HEK293 (cell line): ENCODE data around the gene STRN.

Experiments used
- CTCF ChIA-PET: fragments of 350-600 bp; formaldehyde crosslinking; extraction: SDS; loops from one replicate; lab custom pipeline; 2021; ENCODE audit warnings: antibody characterized with exemption; lab: Yijun Ruan, JAX
- POLR2A ChIA-PET: fragments of 300-600 bp; formaldehyde crosslinking; extraction: SDS; loops from one replicate; lab custom pipeline; 2020; ENCODE audit warnings: antibody characterized with exemption, inconsistent platforms; lab: Yijun Ruan, JAX
- H3K27ac ChIP-seq: fragments of 200-500 bp; sonication (Bioruptor generic); 2 replicates; pipeline ENCODE4 v1.5.1; 2014; ENCODE audit warnings: low read depth, low read length, control low read depth, inconsistent platforms; ENCODE audit errors: extremely low read depth
- H3K36me3 ChIP-seq, 2 experiments: fragments of 200-500 bp in 1 of 2; sonication (Bioruptor generic) in 1 of 2; 1 replicate in 1 of 2; 2 replicates in 1 of 2; pipeline ENCODE4 v1.5.1; 2014 to 2017; ENCODE audit warnings: inconsistent platforms in 2 of 2, low read length in 2 of 2; ENCODE audit not compliant: control insufficient read depth in 2 of 2, insufficient read depth in 1 of 2
- H3K4me1 ChIP-seq: fragments of 200-500 bp; sonication (Bioruptor generic); 2 replicates; pipeline ENCODE4 v1.5.1; 2014; ENCODE audit warnings: mild to moderate bottlenecking, low read length, inconsistent platforms; ENCODE audit not compliant: control insufficient read depth, insufficient read depth
- H3K4me3 ChIP-seq: 2 replicates; pipeline ENCODE4 v1.5.1; 2011; ENCODE audit warnings: low read depth, mild to moderate bottlenecking, control low read depth, low read length, moderate library complexity
- H3K9me3 ChIP-seq: fragments of 200-500 bp; sonication (Bioruptor generic); 2 replicates; pipeline ENCODE4 v1.5.1; 2014; ENCODE audit warnings: low read depth, low read length, inconsistent platforms; ENCODE audit not compliant: control insufficient read depth, insufficient read depth
- AEBP2 ChIP-seq: fragments of 450-650 bp; formaldehyde crosslinking; IDR thresholded peaks from 2 replicates; pipeline ENCODE4 v1.5.1; 2016; ENCODE audit warnings: missing biosample characterization, missing genetic modification characterization, borderline replicate concordance
- HIC1 ChIP-seq: fragments of 450-650 bp; formaldehyde crosslinking; IDR thresholded peaks from 2 replicates; pipeline ENCODE4 v1.5.1; 2016; ENCODE audit warnings: missing biosample characterization, missing genetic modification characterization
- KLF9 ChIP-seq: fragments of 450-650 bp; formaldehyde crosslinking; IDR thresholded peaks from 2 replicates; pipeline ENCODE4 v1.5.1; 2016; ENCODE audit warnings: missing biosample characterization, missing genetic modification characterization, low read depth
- ZBTB26 ChIP-seq: fragments of 450-650 bp; formaldehyde crosslinking; optimal IDR thresholded peaks from 2 replicates; pipeline ENCODE3; 2016; ENCODE audit warnings: missing biosample characterization, mild to moderate bottlenecking, missing genetic modification characterization
- ZNF132 ChIP-seq: fragments of 450-650 bp; formaldehyde crosslinking; IDR thresholded peaks from 2 replicates; pipeline ENCODE4 v1.5.1; 2017; ENCODE audit warnings: missing biosample characterization, missing genetic modification characterization, borderline replicate concordance
- ZNF133 ChIP-seq: fragments of 450-650 bp; formaldehyde crosslinking; IDR thresholded peaks from 2 replicates; pipeline ENCODE4 v1.5.1; 2016; ENCODE audit warnings: missing biosample characterization, missing genetic modification characterization
- ZNF174 ChIP-seq: fragments of 450-650 bp; formaldehyde crosslinking; IDR thresholded peaks from 2 replicates; pipeline ENCODE4 v1.5.0; 2017; ENCODE audit warnings: missing biosample characterization, mild to moderate bottlenecking, missing genetic modification characterization
- ZNF214 ChIP-seq: fragments of 450-650 bp; formaldehyde crosslinking; IDR thresholded peaks from 2 replicates; pipeline ENCODE4 v1.5.1; 2017; ENCODE audit warnings: missing biosample characterization, mild to moderate bottlenecking, missing genetic modification characterization, borderline replicate concordance
- ZNF248 ChIP-seq: fragments of 450-650 bp; formaldehyde crosslinking; IDR thresholded peaks from 2 replicates; pipeline ENCODE4 v1.5.1; 2017; ENCODE audit warnings: missing biosample characterization, missing genetic modification characterization
- ZNF311 ChIP-seq: fragments of 450-650 bp; formaldehyde crosslinking; IDR thresholded peaks from 2 replicates; pipeline ENCODE4 v1.5.1; 2017; ENCODE audit warnings: missing biosample characterization, missing genetic modification characterization, borderline replicate concordance
- ZNF350 ChIP-seq: fragments of 450-650 bp; formaldehyde crosslinking; IDR thresholded peaks from 2 replicates; pipeline ENCODE4 v1.5.0; 2017; ENCODE audit warnings: missing biosample characterization, mild to moderate bottlenecking, missing genetic modification characterization
- ZNF416 ChIP-seq: fragments of 450-650 bp; formaldehyde crosslinking; IDR thresholded peaks from 2 replicates; pipeline ENCODE4 v1.5.1; 2016; ENCODE audit warnings: missing biosample characterization, missing genetic modification characterization
- ZNF548 ChIP-seq: fragments of 450-650 bp; formaldehyde crosslinking; IDR thresholded peaks from 2 replicates; pipeline ENCODE4 v1.5.1; 2016; ENCODE audit warnings: missing biosample characterization, missing genetic modification characterization
- ZNF558 ChIP-seq: fragments of 450-650 bp; formaldehyde crosslinking; IDR thresholded peaks from 2 replicates; pipeline ENCODE4 v1.5.1; 2016; ENCODE audit warnings: missing biosample characterization, missing genetic modification characterization
- ZNF561 ChIP-seq: fragments of 450-650 bp; IDR thresholded peaks from 2 replicates; pipeline ENCODE4 v1.5.1; 2018; ENCODE audit warnings: missing biosample characterization, missing genetic modification characterization, borderline replicate concordance
- ZNF596 ChIP-seq: fragments of 450-650 bp; IDR thresholded peaks from 2 replicates; pipeline ENCODE4 v1.5.0; 2018; ENCODE audit warnings: missing biosample characterization, mild to moderate bottlenecking, missing genetic modification characterization, moderate library complexity
- ZNF623 ChIP-seq: fragments of 450-650 bp; formaldehyde crosslinking; IDR thresholded peaks from 2 replicates; pipeline ENCODE4 v1.5.1; 2016; ENCODE audit warnings: missing biosample characterization, missing genetic modification characterization
- ZNF626 ChIP-seq: fragments of 450-650 bp; sonication (Bioruptor Pico); formaldehyde crosslinking; IDR thresholded peaks from 2 replicates; pipeline ENCODE4 v1.5.1; 2018; ENCODE audit warnings: missing biosample characterization, missing genetic modification characterization, inconsistent platforms
- ZNF645 ChIP-seq: fragments of 450-650 bp; formaldehyde crosslinking; IDR thresholded peaks from 2 replicates; pipeline ENCODE4; 2016; ENCODE audit warnings: missing biosample characterization, missing genetic modification characterization

The STRN gene

GRCh38 chr2:36819095-36819711 lies 147.1 kb downstream of the STRN start:
- H3K36me3 ChIP-seq, result no peaks in the 10 kb centered on the region
- no peaks in the 10 kb centered on the region for H3K4me1 ChIP-seq
- H3K9me3 ChIP-seq, result no peaks in the 10 kb centered on the region
- TF ChIP-seq KLF9 (tag by site-specific recombination), result no peak
- TF ChIP-seq ZNF623 (tag by site-specific recombination), result no peak
- no peak for TF ChIP-seq ZNF133
- no peak for TF ChIP-seq AEBP2
- TF ChIP-seq ZNF548, result no peak
- no peak for TF ChIP-seq ZNF311 (tag by site-specific recombination)
- no peak for TF ChIP-seq ZBTB26 (tag by site-specific recombination)
- no peak for TF ChIP-seq ZNF214 (tag by site-specific recombination)
- no peak for TF ChIP-seq ZNF350 (tag by site-specific recombination)
- no peak for TF ChIP-seq ZNF416
- no peak for TF ChIP-seq ZNF174 (tag by site-specific recombination)
- no peak for TF ChIP-seq ZNF645 (tag by site-specific recombination)
- no peak for TF ChIP-seq ZNF132 (tag by site-specific recombination)
- no peak for TF ChIP-seq ZNF558 (tag by site-specific recombination)
- no peak for TF ChIP-seq HIC1 (tag by site-specific recombination)
- TF ChIP-seq ZNF596 (tag by site-specific recombination), result no peak
- TF ChIP-seq ZNF626 (tag by site-specific recombination), result no peak
- TF ChIP-seq ZNF248 (tag by site-specific recombination), result no peak
- ChIA-PET CTCF (interaction anchor here (0.6 to 0.8 kb wide), 2 partner anchors 9 to 34 kb away, joined by 3 to 4 read pairs; no protein-coding TSS in a partner anchor), POLR2A (no interaction called here)
- no peak overlapping the region for H3K27ac ChIP-seq
- H3K4me3 ChIP-seq, result no peak overlapping the region

- CTCF ChIA-PET, result interaction anchor here (0.8 kb wide), 1 partner anchor 33 kb away, joined by 4 read pairs; no protein-coding TSS in a partner anchor
- no peak for TF ChIP-seq ZNF561 (tag by site-specific recombination)
- Histone ChIP-seq H3K27ac (no peak overlapping the region), H3K4me3 (no peak overlapping the region), H3K9me3 (no peaks in the 10 kb centered on the region), H3K4me1 (no peaks in the 10 kb centered on the region), H3K36me3 (no peaks in the 10 kb centered on the region)
- POLR2A ChIA-PET, result no interaction called here
These were observed 147.8 kb downstream of the STRN start for GRCh38 chr2:36818542-36818941.
